ENCODE measurements around the gene GPRASP2.

DNA sequence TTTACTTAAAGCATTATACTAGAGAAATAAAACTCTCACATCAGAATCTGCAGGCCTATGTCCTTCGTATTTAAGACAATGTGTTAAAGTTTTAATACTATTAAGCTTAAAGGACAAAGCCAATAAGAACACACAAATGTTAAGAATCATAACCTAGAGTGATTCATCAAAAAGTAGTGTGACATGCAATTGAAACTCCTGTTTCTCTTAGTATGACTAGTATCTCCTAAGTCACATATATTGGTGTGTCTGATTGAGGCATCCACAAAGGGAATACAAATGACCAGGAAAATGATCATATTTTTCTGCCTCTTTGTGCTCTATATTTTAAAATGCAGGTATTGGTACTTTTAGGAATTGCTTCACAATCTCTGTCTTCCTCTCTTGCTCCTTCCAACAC, 32.1 kb downstream of the GPRASP2 start:
- TF ChIP-seq, protein P1, sequence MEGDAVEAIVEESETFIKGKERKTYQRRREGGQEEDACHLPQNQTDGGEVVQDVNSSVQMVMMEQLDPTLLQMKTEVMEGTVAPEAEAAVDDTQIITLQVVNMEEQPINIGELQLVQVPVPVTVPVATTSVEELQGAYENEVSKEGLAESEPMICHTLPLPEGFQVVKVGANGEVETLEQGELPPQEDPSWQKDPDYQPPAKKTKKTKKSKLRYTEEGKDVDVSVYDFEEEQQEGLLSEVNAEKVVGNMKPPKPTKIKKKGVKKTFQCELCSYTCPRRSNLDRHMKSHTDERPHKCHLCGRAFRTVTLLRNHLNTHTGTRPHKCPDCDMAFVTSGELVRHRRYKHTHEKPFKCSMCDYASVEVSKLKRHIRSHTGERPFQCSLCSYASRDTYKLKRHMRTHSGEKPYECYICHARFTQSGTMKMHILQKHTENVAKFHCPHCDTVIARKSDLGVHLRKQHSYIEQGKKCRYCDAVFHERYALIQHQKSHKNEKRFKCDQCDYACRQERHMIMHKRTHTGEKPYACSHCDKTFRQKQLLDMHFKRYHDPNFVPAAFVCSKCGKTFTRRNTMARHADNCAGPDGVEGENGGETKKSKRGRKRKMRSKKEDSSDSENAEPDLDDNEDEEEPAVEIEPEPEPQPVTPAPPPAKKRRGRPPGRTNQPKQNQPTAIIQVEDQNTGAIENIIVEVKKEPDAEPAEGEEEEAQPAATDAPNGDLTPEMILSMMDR (IDR thresholded peaks at IDR 0.05): no peak
- no peak for TF ChIP-seq POLR2A (IDR thresholded peaks at IDR 0.05)

All from Peyer's patch (tissue), 4 donors.